ENCODE measurements around the gene OPALIN.

The OPALIN gene

GRCh38 chr10:96358851-96359540 lies at the start of gene OPALIN:
TSS of gene OPALIN (minus strand) at chr10:96359002. CDS start at chr10:96358896, 106 bp downstream.
- H3K4me3 ChIP-seq (ENCODE audit: insufficient read depth, low read length, poor library complexity, severe bottlenecking), result no peak within 1 kb of the TSS
- H3K36me3 ChIP-seq (ENCODE audit: low read length), result no peaks in the 10 kb centered on the region
- no peak within 1 kb of the TSS for H3K27ac ChIP-seq (ENCODE audit: low read depth, low read length)
- no peak within 1 kb of the TSS for H3K4me2 ChIP-seq (ENCODE audit: low read depth, low read length, poor library complexity, severe bottlenecking)
- H3K9ac ChIP-seq (ENCODE audit: low read length), result no peak within 1 kb of the TSS
- H3K79me2 ChIP-seq (ENCODE audit: insufficient read depth, low read length), result no peaks in the 10 kb centered on the region
- H4K20me1 ChIP-seq (ENCODE audit: low read depth, low read length), result no peaks in the 10 kb centered on the region
- TF ChIP-seq CTCF (IDR thresholded peaks at IDR 0.05; ENCODE audit: insufficient read depth, low read length, poor library complexity, severe bottlenecking) (no peak), EZH2phosphoT487 (conservative IDR thresholded peaks at IDR 0.05; ENCODE audit: low read length) (no peak)
- H3F3A ChIP-seq (ENCODE audit: insufficient read depth), result no peaks in the 10 kb centered on the region
- no peaks in the 10 kb centered on the region for H3K27me3 ChIP-seq (ENCODE audit: low read length)
- H3K9me2 ChIP-seq (replicated peaks; ENCODE audit: insufficient read depth, low read length), result no peaks in the 10 kb centered on the region
- H2AFZ ChIP-seq (ENCODE audit: low read depth, low read length, severe bottlenecking), result no peak within 1 kb of the TSS
- no peaks in the 10 kb centered on the region for H3K9me3 ChIP-seq (ENCODE audit: insufficient read depth, low read length)

GRCh38 chr10:96408201-96408600 lies 49.4 kb upstream of the OPALIN start:
- Histone ChIP-seq H4K20me1 (ENCODE audit: low read depth, low read length) (no peaks in the 10 kb centered on the region), H3K4me2 (ENCODE audit: low read depth, low read length, poor library complexity, severe bottlenecking) (no peak overlapping the region), H3K9ac (ENCODE audit: low read length) (no peak overlapping the region), H3K27me3 (ENCODE audit: low read length) (no peaks in the 10 kb centered on the region), H3K36me3 (ENCODE audit: low read length) (no peaks in the 10 kb centered on the region), H3K79me2 (ENCODE audit: insufficient read depth, low read length) (no peaks in the 10 kb centered on the region), H3K27ac (ENCODE audit: low read depth, low read length) (no peak overlapping the region), H3K9me3 (ENCODE audit: insufficient read depth, low read length) (no peaks in the 10 kb centered on the region), H3F3A (ENCODE audit: insufficient read depth) (no peaks in the 10 kb centered on the region), H2AFZ (ENCODE audit: low read depth, low read length, severe bottlenecking) (no peak overlapping the region), H3K4me3 (ENCODE audit: insufficient read depth, low read length, poor library complexity, severe bottlenecking) (no peak overlapping the region), H3K9me2 (replicated peaks; ENCODE audit: insufficient read depth, low read length) (no peaks in the 10 kb centered on the region)
- no peak for TF ChIP-seq EZH2phosphoT487 (conservative IDR thresholded peaks at IDR 0.05; ENCODE audit: low read length)

- H4K20me1 ChIP-seq (ENCODE audit: low read depth, low read length), result no peaks in the 10 kb centered on the region
- TF ChIP-seq EZH2phosphoT487 (conservative IDR thresholded peaks at IDR 0.05; ENCODE audit: low read length), result no peak
- TF ChIP-seq CTCF (IDR thresholded peaks at IDR 0.05; ENCODE audit: insufficient read depth, low read length, poor library complexity, severe bottlenecking), result no peak
Measured at GRCh38 chr10:96407560-96408069, 48.8 kb upstream of the OPALIN start.

GRCh38 chr10:96406091-96406490 lies 47.3 kb upstream of the OPALIN start:
- Histone ChIP-seq H3K36me3 (ENCODE audit: low read length) (no peaks in the 10 kb centered on the region), H3K4me3 (ENCODE audit: insufficient read depth, low read length, poor library complexity, severe bottlenecking) (no peak overlapping the region), H3K9me2 (replicated peaks; ENCODE audit: insufficient read depth, low read length) (no peaks in the 10 kb centered on the region), H3K27me3 (ENCODE audit: low read length) (no peaks in the 10 kb centered on the region), H3K9ac (ENCODE audit: low read length) (no peak overlapping the region), H3K27ac (ENCODE audit: low read depth, low read length) (no peak overlapping the region), H4K20me1 (ENCODE audit: low read depth, low read length) (no peaks in the 10 kb centered on the region), H2AFZ (ENCODE audit: low read depth, low read length, severe bottlenecking) (no peak overlapping the region), H3K4me2 (ENCODE audit: low read depth, low read length, poor library complexity, severe bottlenecking) (no peak overlapping the region), H3K79me2 (ENCODE audit: insufficient read depth, low read length) (no peaks in the 10 kb centered on the region), H3K9me3 (ENCODE audit: insufficient read depth, low read length) (no peaks in the 10 kb centered on the region), H3F3A (ENCODE audit: insufficient read depth) (no peaks in the 10 kb centered on the region)
- TF ChIP-seq CTCF (IDR thresholded peaks at IDR 0.05; ENCODE audit: insufficient read depth, low read length, poor library complexity, severe bottlenecking) (no peak), EZH2phosphoT487 (conservative IDR thresholded peaks at IDR 0.05; ENCODE audit: low read length) (no peak)

More at GRCh38 chr10:96407560-96408069, 48.8 kb upstream of the OPALIN start:
- Histone ChIP-seq H3K27me3 (ENCODE audit: low read length) (no peaks in the 10 kb centered on the region), H2AFZ (ENCODE audit: low read depth, low read length, severe bottlenecking) (no peak overlapping the region), H3F3A (ENCODE audit: insufficient read depth) (no peaks in the 10 kb centered on the region), H3K4me2 (ENCODE audit: low read depth, low read length, poor library complexity, severe bottlenecking) (no peak overlapping the region), H3K9me3 (ENCODE audit: insufficient read depth, low read length) (no peaks in the 10 kb centered on the region), H3K27ac (ENCODE audit: low read depth, low read length) (no peak overlapping the region), H3K9ac (ENCODE audit: low read length) (no peak overlapping the region), H3K4me3 (ENCODE audit: insufficient read depth, low read length, poor library complexity, severe bottlenecking) (no peak overlapping the region), H3K9me2 (replicated peaks; ENCODE audit: insufficient read depth, low read length) (no peaks in the 10 kb centered on the region), H3K79me2 (ENCODE audit: insufficient read depth, low read length) (no peaks in the 10 kb centered on the region), H3K36me3 (ENCODE audit: low read length) (no peaks in the 10 kb centered on the region)

All from SU-DHL-6 (cell line).